Endothelial cell (in vitro differentiated cells): ENCODE data around the gene AKAP6. TPM values are rescaled to one million over a fixed set of nuclear protein-coding genes. Genes with fewer than 3 reads are reported as not detected.
A peak's percentile ranks its signal among the peaks of the same experiment; 100 is the strongest.

Experiments
- DNase-seq: peaks from one replicate; pipeline ENCODE4 v3.0.0; 2021; ENCODE audit warnings: low spot score
- H3K27ac Mint-ChIP-seq: one replicate; pipeline ENCODE4 v1.8.0; 2021; ENCODE audit warnings: mixed read lengths, inconsistent platforms; ENCODE audit not compliant: unreplicated experiment
- H3K27me3 Mint-ChIP-seq: one replicate; pipeline ENCODE4 v1.8.0; 2021; ENCODE audit warnings: mild to moderate bottlenecking, moderate library complexity, mixed read lengths, inconsistent platforms; ENCODE audit not compliant: unreplicated experiment
- H3K36me3 Mint-ChIP-seq: one replicate; pipeline ENCODE4 v1.8.0; 2021; ENCODE audit warnings: mild to moderate bottlenecking, low read depth, mixed read lengths, inconsistent platforms; ENCODE audit not compliant: unreplicated experiment
- H3K4me1 Mint-ChIP-seq: one replicate; pipeline ENCODE4 v1.8.0; 2021; ENCODE audit warnings: mild to moderate bottlenecking, mixed read lengths, inconsistent platforms; ENCODE audit not compliant: unreplicated experiment
- H3K4me3 Mint-ChIP-seq: one replicate; pipeline ENCODE4 v1.8.0; 2021; ENCODE audit warnings: mild to moderate bottlenecking, mixed read lengths, inconsistent platforms; ENCODE audit not compliant: unreplicated experiment
- H3K9me3 Mint-ChIP-seq: one replicate; pipeline ENCODE4 v1.8.0; 2021; ENCODE audit warnings: mixed read lengths, inconsistent platforms; ENCODE audit not compliant: unreplicated experiment
- total RNA-seq: library from RNA; stranded (reverse); fragmentation: NEBNext Ultra II Directional; extraction: Animal tissue kit (Norgen Biotek cat#: 25700); gene quantifications from one replicate; pipeline ENCODE4 v1.2.1, GENCODE V29; 2021; ENCODE audit not compliant: unreplicated experiment
- TF ChIP-seq, protein P1 (sequence below): fragments of 200-600 bp; sonication (generic); IDR thresholded peaks from one replicate; pipeline ENCODE4 v1.5.0; 2021; ENCODE audit warnings: antibody characterized with exemption; ENCODE audit not compliant: unreplicated experiment

AKAP6 gene
- total RNA-seq, 1 donor from 2014 or later = 4.4 TPM

DNA sequence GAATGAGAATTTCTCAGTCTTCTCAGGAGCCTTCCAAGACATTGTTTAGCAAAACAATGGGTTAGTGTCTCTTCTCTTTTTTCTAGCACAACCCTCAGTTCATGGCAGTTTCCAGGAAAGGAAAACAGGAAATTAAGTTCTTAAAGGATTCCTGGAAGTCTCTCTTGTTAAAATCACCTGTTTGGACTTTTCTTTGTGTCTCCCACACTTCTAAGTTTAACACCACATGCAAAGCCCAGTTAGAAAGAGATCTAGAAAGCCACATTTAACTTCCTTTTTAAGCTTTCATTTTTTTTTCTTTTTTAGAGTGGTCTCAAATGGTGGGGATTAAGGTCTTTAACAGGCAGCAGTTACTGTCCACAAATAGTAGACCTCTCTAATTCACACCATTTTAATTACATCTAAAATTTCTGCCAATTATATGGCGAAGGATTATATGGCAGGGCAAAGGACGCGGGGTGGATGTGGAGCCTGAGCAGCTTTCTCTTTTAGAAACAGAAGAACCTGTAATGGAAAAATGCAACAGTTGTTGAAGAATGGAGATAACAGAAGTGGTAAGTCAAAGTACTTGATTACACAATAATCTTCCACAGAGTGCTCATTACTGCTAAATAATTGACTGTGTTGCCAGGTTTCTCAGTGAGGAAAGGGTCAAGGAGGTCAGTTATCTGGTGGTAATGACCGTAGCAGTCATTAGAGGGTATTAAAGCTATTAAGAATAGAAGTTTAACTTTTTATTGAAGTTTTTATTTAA is 298.6 kb downstream of the AKAP6 start:
- TF ChIP-seq, protein P1, sequence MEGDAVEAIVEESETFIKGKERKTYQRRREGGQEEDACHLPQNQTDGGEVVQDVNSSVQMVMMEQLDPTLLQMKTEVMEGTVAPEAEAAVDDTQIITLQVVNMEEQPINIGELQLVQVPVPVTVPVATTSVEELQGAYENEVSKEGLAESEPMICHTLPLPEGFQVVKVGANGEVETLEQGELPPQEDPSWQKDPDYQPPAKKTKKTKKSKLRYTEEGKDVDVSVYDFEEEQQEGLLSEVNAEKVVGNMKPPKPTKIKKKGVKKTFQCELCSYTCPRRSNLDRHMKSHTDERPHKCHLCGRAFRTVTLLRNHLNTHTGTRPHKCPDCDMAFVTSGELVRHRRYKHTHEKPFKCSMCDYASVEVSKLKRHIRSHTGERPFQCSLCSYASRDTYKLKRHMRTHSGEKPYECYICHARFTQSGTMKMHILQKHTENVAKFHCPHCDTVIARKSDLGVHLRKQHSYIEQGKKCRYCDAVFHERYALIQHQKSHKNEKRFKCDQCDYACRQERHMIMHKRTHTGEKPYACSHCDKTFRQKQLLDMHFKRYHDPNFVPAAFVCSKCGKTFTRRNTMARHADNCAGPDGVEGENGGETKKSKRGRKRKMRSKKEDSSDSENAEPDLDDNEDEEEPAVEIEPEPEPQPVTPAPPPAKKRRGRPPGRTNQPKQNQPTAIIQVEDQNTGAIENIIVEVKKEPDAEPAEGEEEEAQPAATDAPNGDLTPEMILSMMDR = no peak
- H3K36me3 Mint-ChIP-seq = no peaks in the 10 kb centered on the region
- no peak for DNase-seq
- no peak overlapping the region for H3K4me3 Mint-ChIP-seq
- no peaks in the 10 kb centered on the region for H3K9me3 Mint-ChIP-seq
- peak overlapping the region; percentile 55 for H3K27ac Mint-ChIP-seq
- no peaks in the 10 kb centered on the region for H3K27me3 Mint-ChIP-seq
- H3K4me1 Mint-ChIP-seq = peaks cover 14% of the 10 kb centered on the region

DNA sequence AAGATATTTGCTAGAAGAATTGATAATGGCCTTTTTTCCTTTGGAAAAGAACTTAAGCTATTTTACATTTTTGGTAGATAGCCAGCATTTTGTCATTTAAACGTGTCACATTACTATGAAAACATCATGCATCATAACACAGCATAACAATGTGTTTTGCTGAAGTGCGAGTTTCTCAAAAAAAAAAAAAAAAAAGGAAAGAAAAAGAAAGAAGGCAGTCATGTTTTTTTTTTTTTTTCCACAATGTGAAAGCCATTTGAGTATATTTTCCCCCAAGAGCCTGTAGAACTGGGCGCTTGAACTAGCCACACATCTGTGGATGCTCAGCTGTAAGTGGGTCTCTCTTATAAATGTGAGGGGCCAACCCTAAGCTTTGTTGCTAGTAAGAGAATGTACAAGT is 300.1 kb downstream of the AKAP6 start:
- Mint-ChIP-seq H3K36me3 (no peaks in the 10 kb centered on the region), H3K27me3 (no peaks in the 10 kb centered on the region), H3K27ac (no peak overlapping the region), H3K4me3 (no peak overlapping the region), H3K4me1 (peaks cover 14% of the 10 kb centered on the region), H3K9me3 (no peaks in the 10 kb centered on the region)
- DNase-seq = no peak
- TF ChIP-seq, protein P1 = no peak

DNA sequence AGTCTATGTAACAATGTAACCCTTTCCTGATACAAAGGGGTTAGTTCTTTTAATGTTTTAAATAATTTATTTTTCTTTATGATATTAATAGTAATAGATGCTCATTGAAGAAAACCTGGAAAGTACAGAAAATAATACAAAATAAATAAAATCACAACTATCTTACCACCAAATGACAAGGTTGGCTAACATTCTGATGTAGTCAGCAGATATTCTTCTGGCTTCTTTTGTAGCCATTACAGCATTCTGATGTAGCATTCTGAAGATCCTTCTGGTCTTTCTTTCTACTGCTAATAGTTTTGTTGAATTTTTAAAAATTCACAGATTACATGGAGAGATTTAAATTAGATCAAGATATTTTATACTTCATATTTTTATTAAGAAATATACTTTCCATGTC is 301.6 kb downstream of the AKAP6 start:
- H3K27ac Mint-ChIP-seq = no peak overlapping the region
- no peak for DNase-seq
- no peaks in the 10 kb centered on the region for H3K9me3 Mint-ChIP-seq
- no peaks in the 10 kb centered on the region for H3K36me3 Mint-ChIP-seq
- peaks cover 14% of the 10 kb centered on the region for H3K4me1 Mint-ChIP-seq
- TF ChIP-seq, protein P1 = no peak
- no peak overlapping the region for H3K4me3 Mint-ChIP-seq
- no peaks in the 10 kb centered on the region for H3K27me3 Mint-ChIP-seq

DNA sequence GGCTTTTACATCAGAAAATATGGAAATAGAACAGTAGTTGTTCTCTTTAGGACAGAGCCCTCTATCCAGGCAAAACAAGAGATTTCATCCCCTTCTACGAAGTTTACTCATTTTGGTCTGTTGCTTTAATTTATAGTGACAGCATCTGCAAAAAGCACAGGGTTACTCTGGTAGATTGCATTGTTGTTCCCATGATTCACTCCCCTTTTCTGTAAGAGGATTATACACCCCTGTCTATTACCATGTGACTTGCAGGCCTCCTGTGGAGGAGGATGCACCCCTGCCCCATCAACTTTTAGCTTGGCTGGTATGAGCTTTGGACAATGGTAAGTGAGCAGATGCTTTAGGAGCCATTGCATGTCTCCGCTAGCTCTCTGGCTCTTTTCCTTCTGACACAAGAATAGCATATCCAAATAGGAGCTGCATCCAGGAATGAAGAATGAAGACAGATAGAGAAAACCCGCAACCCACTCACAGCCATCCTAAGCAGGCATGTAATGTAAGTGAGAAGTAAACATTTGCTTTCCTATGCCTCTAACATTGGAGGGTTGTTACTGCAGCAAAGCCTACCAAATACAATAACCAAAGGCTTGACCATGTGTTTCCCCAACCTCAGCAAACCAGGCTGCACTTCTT is 304.2 kb downstream of the AKAP6 start:
- Mint-ChIP-seq H3K9me3 (no peaks in the 10 kb centered on the region), H3K36me3 (no peaks in the 10 kb centered on the region), H3K27ac (no peak overlapping the region)

DNA sequence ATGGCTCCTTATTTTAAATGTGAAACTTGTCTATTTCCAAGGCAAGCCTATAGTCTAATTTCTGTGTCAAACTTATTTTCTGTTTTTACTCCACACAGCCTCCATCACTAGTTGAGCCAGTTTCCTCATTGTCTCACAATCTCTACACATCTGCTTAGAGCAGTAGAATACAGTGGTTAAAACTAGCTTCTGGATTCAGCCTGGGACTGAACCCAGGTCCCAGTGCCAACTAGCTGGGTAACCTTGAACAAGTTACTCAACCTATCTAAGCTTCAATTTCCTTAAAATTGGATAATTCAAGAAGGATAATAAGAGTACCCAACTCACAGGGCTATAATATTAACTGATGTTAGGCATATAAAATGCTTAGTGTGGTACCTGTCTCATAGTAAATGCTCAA is 304.8 kb downstream of the AKAP6 start:
- Mint-ChIP-seq H3K36me3 (no peaks in the 10 kb centered on the region), H3K27me3 (no peaks in the 10 kb centered on the region), H3K9me3 (no peaks in the 10 kb centered on the region), H3K4me1 (peaks cover under 1% of the 10 kb centered on the region), H3K27ac (no peak overlapping the region), H3K4me3 (no peak overlapping the region)
- TF ChIP-seq, protein P1 = no peak
- DNase-seq = no peak

More for the DNA sequence above, 304.2 kb downstream of the AKAP6 start:
- Mint-ChIP-seq H3K4me3 (no peak overlapping the region), H3K4me1 (peaks cover 5% of the 10 kb centered on the region), H3K27me3 (no peaks in the 10 kb centered on the region)
- TF ChIP-seq, protein P1 = no peak
- DNase-seq = no peak
